Stimulated activated CD4-positive, alpha-beta T cell treated with anti-CD3 and anti-CD28 coated beads, Interleukin-1b, Interleukin-23, amount 100 ng/mL, for 1 hour (primary cell): ENCODE results near the gene RUFY3.
"Not testable (repeated sequence)": the region's sequence is repeated elsewhere in the genome, so short reads cannot be mapped to it uniquely, and the experiment has no call there.

ENCODE experiments used
- DNase-seq, 2 donors: peaks; one replicate each; pipeline ENCODE4 v3.0.0-alpha.2; 2020; ENCODE audit warnings: low read depth in 2 of 2

The RUFY3 gene

GRCh38 chr4:70735915-70736314, 14.2 kb downstream of the RUFY3 start:
- not testable (repeated sequence) for DNase-seq

- no peak for DNase-seq
Observed at GRCh38 chr4:70737006-70737405, 15.2 kb downstream of the RUFY3 start.

GRCh38 chr4:70737409-70737808, 15.6 kb downstream of the RUFY3 start:
- no peak for DNase-seq

- no peak for DNase-seq
Observed at GRCh38 chr4:70739496-70740337, 18.0 kb downstream of the RUFY3 start.

GRCh38 chr4:70741867-70742658, 20.3 kb downstream of the RUFY3 start:
- DNase-seq, result no peak

GRCh38 chr4:70743731-70744130, 22.0 kb downstream of the RUFY3 start:
- DNase-seq, result no peak

GRCh38 chr4:70746179-70746839, 24.5 kb downstream of the RUFY3 start:
- no peak for DNase-seq

- DNase-seq, result no peak
Observed at GRCh38 chr4:70747874-70748273, 26.1 kb downstream of the RUFY3 start.

- DNase-seq, result no peak
Observed at GRCh38 chr4:70749313-70749712, 27.5 kb downstream of the RUFY3 start.

GRCh38 chr4:70752236-70752635, 30.5 kb downstream of the RUFY3 start:
- DNase-seq, result no peak

GRCh38 chr4:70753630-70754029, 31.9 kb downstream of the RUFY3 start:
- no peak for DNase-seq

GRCh38 chr4:70754470-70754869, 32.7 kb downstream of the RUFY3 start:
- no peak for DNase-seq

- no peak for DNase-seq
Observed at GRCh38 chr4:70754990-70755688, 33.4 kb downstream of the RUFY3 start.

- DNase-seq, result no peak
Observed at GRCh38 chr4:70759126-70759525, 37.4 kb downstream of the RUFY3 start.

- DNase-seq, result no peak
Observed at GRCh38 chr4:70759627-70760026, 37.9 kb downstream of the RUFY3 start.

GRCh38 chr4:70760662-70761061, 38.9 kb downstream of the RUFY3 start:
- DNase-seq, result no peak

- no peak for DNase-seq
Observed at GRCh38 chr4:70761276-70761816, 39.6 kb downstream of the RUFY3 start.

- DNase-seq, result no peak
Observed at GRCh38 chr4:70765368-70765767, 43.6 kb downstream of the RUFY3 start.

GRCh38 chr4:70768301-70768948, 46.7 kb downstream of the RUFY3 start:
- no peak for DNase-seq

GRCh38 chr4:70769396-70769795, 47.6 kb downstream of the RUFY3 start:
- not testable (repeated sequence) for DNase-seq
